ENCODE data around the gene GARIN3.

The GARIN3 gene

DNA sequence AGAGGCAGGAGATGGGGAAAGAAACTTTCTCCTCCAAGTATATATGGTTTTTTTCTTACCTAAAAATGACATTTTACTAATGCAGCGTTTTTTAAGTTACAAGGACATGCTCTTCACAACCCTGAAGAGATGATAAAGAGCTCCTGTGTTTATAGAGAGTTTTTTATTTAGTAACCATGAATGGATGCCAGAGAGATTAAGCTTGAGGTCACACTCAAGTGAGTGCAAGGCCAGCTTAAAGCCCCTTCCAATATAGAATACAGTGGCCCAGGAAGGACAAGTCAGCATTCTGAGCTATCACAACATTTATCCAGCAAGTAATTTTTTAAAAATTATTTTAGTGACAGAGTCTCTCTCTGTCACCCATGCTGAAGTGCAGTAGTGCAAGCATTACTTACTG, 50.6 kb downstream of the GARIN3 start:
- TF ChIP-seq, protein P1, sequence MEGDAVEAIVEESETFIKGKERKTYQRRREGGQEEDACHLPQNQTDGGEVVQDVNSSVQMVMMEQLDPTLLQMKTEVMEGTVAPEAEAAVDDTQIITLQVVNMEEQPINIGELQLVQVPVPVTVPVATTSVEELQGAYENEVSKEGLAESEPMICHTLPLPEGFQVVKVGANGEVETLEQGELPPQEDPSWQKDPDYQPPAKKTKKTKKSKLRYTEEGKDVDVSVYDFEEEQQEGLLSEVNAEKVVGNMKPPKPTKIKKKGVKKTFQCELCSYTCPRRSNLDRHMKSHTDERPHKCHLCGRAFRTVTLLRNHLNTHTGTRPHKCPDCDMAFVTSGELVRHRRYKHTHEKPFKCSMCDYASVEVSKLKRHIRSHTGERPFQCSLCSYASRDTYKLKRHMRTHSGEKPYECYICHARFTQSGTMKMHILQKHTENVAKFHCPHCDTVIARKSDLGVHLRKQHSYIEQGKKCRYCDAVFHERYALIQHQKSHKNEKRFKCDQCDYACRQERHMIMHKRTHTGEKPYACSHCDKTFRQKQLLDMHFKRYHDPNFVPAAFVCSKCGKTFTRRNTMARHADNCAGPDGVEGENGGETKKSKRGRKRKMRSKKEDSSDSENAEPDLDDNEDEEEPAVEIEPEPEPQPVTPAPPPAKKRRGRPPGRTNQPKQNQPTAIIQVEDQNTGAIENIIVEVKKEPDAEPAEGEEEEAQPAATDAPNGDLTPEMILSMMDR (IDR thresholded peaks at IDR 0.05; ENCODE audit: insufficient read depth, low read length, poor library complexity, severe bottlenecking), result no peak
- no peaks in the 10 kb centered on the region for H3K36me3 ChIP-seq (ENCODE audit: control insufficient read depth, insufficient read depth, low read length)
- H3K27me3 ChIP-seq (replicated peaks; ENCODE audit: control insufficient read depth, insufficient read depth, low read length), result no peaks in the 10 kb centered on the region
- DNase-seq (ENCODE audit: extremely low read depth, insufficient read length), result no peak
- no peak overlapping the region for H3K4me3 ChIP-seq (replicated peaks; ENCODE audit: low read depth, low read length)

DNA sequence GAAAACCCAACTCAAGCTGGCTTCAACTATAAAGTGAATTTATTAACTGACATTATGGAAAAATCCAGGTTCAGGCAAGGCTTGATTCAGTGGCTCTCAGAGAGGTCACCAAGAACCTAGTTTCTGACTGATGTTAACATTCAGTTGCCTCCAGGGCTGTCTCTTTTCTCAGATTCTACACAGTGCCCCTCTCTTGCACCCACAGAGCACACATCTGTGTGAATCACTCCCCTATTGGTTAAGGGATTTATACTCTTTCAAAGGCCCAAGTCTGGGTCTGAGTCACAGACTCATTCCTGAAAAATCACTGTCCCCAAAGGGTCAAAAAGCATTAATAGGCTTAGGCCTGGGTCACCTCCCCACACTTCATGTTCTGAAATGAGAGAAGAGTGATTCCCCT, 51.1 kb downstream of the GARIN3 start:
- no peak overlapping the region for H3K4me3 ChIP-seq (replicated peaks; ENCODE audit: low read depth, low read length)
- no peaks in the 10 kb centered on the region for H3K36me3 ChIP-seq (ENCODE audit: control insufficient read depth, insufficient read depth, low read length)
- no peaks in the 10 kb centered on the region for H3K27me3 ChIP-seq (replicated peaks; ENCODE audit: control insufficient read depth, insufficient read depth, low read length)
- TF ChIP-seq, protein P1 (IDR thresholded peaks at IDR 0.05; ENCODE audit: insufficient read depth, low read length, poor library complexity, severe bottlenecking), result no peak
- DNase-seq (ENCODE audit: extremely low read depth, insufficient read length), result no peak

DNA sequence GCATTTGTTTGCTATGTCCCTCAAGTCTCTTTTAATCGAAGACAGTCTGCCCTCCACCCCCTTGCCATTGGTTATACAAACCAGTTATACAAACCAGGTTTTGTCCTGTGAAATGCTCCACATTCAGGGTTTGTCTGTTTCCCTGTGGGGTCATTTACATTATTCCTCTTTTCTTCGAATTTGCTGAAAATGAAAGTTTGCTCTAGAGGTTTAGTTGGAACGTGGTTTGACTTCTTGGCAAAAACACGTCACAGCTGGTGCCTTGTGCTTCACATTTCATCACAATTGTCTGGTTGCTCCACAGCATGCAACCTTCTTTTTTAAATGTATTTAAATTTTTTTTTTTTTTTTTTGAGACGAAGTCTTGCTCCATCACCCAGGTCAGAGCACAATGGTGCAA, 53.1 kb downstream of the GARIN3 start:
- H3K27me3 ChIP-seq (replicated peaks; ENCODE audit: control insufficient read depth, insufficient read depth, low read length), result no peaks in the 10 kb centered on the region
- TF ChIP-seq, protein P1 (IDR thresholded peaks at IDR 0.05; ENCODE audit: insufficient read depth, low read length, poor library complexity, severe bottlenecking), result no peak
- H3K4me3 ChIP-seq (replicated peaks; ENCODE audit: low read depth, low read length), result no peak overlapping the region
- H3K36me3 ChIP-seq (ENCODE audit: control insufficient read depth, insufficient read depth, low read length), result no peaks in the 10 kb centered on the region
- DNase-seq (ENCODE audit: extremely low read depth, insufficient read length), result no peak

Data from GM06990 (cell line).